HG03196 (cell line): Measurements from ENCODE around the gene NUP160.
"Not testable (repeated sequence)": the region's sequence is repeated elsewhere in the genome, so short reads cannot be mapped to it uniquely, and the experiment has no call there.

ENCODE experiments used
- ATAC-seq: cut with Tn5 transposase; IDR thresholded peaks from one replicate; pipeline ENCODE4 v1.9.1; 2021; ENCODE audit not compliant: unreplicated experiment

The NUP160 gene

DNA sequence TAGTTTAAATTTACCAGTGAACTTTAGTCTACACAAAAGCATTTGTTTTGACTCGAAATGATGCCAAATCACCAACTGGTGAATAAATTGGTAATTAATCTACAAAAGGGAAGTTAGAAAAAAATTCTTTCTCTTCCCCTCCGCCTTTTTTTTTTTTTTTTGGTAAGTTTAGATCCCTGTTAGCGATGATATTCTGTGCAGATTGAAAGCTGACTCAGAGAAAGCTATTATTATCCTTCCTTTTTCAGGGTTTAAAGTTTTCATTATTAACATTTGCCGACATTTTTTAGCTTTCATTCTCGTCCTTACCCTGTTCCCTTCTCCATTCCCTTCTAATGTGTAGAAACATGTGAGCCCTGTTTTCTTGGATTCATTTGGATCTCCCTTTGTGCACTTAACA, 16.8 kb upstream of the NUP160 start:
- ATAC-seq = no peak

DNA sequence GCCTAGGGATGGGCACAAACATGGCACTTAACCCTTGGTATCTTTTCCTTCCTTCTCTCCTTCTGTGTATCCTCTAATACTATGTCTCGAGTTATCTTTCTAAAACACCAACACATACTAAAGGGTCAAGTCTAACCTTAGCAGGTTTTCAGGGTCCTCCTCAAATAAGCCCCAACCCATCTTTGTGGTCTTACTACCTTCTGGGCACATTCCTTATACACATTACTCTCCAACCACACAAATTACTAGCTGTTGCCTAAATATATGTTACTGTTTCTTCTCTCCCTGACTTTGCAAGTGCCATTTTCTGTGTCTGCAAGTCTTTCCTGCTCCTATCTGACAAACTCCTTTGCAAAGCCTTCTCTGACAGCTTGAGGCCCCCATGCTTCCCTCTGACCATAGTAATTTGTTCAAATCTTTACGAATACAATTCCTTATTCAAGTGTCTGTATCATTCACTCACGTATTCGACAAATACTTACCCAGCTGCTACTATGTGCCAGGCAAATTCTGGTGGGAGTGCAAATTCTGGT, 15.8 kb upstream of the NUP160 start:
- no peak for ATAC-seq

DNA sequence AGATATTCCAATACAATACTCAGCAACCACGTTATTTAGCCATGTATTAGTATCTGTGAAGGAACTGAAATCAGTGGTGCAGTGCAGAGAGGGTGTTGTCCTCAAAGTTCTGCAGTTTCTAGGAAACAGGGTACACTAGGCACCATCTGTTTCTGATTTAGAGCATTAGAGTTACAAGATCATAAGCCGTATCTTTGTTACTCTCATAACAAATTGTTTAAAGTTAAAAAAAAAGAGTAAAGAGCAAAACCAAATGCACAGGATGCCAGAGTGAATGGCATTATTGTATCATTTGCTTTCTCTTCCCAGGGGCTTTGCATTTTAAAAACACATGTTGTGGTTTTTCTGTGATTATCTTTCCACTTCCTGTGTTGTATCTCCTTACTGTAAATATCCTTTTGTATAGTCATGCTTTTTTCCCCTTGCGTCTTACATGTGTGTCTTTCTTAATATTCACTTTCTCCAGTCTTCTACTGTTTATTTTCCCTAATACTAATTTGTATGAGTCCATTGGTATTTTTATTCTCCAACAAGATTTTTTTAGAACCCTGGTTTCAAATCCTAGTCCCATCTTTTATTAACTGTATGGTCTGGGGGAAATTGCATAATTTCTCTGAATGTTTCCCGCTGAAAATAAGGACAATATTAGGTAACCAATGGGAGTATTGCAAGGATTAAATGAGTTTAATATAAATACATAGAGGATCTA, 15.2 kb upstream of the NUP160 start:
- ATAC-seq = peak; percentile 70

DNA sequence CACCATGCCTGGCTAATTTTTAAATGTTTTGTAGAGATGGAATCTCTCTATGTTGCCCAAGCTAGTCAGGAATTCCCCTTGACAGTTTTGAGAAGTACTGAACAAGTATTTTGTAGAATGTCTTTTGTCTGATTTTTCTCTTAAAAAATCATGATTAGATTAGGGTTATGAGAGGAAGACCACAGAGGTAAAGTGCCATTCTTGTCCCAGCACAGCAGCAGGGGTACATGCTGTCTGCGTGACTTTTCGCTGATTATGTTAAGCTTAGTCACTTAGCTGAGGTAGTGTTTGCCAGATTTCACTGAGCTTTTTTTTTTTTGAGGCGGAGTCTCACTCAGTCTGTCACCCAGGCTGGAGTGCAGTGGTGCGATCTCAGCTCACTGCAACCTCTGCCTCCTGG, 13.6 kb upstream of the NUP160 start:
- ATAC-seq = no peak

DNA sequence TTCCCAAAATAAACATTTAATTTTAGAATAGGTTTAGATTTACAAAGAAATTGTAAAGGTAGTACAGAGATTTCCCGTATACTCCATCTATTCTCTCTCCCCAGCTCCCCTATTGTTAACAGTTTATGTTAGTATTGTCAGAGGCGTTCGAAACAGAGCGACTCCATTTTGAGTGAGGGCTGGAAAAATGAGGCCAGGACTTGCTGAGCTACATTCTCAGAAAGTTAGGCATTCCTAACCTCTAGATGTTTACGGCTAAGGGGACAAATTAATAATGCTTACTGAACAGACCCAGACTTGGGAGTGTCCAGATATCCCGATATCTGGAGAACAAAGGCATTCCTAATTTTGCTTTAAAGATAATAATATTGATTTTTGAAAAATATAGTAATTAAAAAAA, 12.4 kb upstream of the NUP160 start:
- no peak for ATAC-seq

DNA sequence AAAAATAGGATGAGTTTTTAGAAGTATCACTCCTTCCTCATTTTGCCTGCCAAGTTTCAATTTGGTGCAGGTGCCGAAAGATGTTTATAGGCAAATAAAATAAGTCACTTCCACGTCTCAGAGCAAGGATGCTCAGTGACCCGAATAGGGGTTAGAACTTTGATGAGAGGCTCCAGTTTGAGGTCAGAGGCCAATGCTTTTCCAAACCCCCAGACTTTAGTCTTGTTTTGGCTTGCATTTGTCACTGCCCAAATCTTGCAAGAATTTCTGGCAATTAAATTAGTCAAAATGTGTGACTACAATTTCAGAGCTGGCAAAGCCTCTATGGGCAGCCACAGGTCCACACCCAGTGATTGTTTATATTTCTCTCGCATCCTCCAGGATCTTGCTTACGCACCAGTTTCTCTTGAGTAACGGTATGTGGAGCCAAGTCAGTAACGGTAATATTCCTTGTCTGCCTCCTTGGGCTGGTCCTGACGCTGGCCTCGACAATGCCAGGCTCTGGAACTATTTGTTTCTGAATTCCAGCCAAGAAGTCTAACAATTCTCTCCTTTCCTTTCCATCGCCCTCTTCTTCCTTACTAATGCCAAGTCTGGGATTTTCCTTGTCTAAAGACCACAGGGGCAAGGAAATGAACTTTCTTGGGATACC, 9.9 kb upstream of the NUP160 start:
- ATAC-seq = no peak

DNA sequence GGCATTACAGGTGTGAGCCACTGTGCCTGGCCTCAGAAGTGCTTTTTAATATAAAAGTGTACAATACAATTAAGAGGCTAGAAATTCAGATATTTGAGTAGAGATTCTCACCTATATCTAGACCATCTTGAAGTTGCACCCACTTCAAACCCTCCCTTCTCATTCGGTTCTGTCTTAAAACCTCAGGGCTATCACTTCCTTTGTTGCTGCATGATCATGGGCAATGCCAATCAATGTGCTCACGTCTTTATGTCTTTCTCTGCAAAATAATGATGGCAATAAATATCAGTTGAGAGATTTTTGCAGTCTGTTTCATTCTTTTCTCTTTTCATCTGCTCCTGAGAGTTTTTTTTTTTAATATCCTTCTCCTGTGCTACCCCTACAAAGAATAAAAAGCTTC, 9.3 kb upstream of the NUP160 start:
- ATAC-seq = no peak

DNA sequence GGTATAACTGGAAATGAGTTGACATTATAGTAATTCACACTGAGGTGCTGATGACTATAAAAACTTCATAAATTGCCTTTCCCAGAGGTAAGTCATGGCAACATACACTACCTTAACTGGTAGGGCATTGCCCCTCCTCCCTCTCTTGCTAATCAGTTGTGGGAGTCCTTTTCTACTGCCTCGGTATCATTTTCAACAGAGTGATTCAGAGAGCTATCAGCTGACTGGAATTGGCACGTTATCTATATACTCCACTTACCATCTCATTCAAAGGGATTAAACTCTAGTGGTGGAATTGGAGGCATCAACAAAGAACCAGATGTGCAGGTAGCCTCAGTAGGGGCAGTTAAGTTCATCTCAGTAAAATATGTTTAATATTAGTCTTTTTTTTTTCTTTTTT, 8.0 kb upstream of the NUP160 start:
- ATAC-seq = no peak

DNA sequence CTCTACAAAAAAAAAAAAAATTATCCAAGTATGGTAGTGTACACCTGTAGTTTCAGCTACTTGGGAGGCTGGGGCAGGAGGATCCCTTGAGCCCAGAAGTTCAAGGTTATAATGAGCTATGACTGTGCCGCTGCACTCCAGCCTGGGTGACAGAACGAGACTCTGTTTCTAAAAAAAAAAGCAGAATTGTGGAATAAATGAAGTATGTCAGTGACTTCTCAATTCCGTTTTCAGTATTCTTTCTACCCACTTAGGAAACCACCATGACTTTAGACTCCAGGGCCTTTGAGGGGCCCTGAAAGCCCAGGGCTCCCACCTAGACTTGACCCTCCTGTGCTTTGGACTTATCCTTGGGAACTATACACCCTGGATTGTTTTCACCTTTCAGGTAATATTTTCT, 6.5 kb upstream of the NUP160 start:
- peak; percentile 34 for ATAC-seq

DNA sequence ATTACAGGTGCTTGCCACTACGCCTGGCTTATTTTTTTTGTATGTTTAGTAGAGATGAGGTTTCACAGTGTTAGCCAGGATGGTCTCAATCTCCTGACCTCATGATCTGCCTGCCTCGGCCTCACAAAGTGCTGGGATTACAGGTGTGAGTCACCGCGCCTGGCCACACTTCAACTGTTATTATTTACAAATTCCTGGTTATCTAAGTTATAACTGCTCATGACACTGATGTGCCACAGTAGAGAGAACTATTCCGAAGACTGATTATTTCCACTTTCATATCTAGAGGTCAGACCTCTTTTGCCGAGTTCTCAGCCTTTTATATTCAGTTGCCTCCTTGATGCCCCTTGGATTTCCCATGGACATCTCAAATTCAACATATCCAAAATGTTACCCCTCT, 3.9 kb upstream of the NUP160 start:
- no peak for ATAC-seq

DNA sequence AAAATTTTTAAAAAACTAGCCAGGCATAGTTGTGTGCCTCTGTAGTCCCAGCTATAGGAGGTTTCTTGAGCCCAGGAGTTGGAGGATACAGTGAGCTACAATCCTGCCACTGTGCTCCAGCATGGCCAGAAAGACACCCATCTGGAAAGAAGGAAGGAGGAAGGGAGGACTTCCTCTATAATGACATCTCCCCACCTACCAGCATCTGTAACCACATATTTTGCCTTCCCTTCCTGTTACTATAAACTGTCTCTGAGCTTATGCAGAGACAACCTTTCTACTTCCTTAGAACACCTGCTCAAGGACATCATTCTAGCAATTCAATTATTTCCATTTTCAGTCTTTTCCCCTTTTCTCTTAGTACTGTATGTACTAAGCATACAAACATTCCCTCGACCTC, 2.2 kb upstream of the NUP160 start:
- ATAC-seq = peak; percentile 38

DNA sequence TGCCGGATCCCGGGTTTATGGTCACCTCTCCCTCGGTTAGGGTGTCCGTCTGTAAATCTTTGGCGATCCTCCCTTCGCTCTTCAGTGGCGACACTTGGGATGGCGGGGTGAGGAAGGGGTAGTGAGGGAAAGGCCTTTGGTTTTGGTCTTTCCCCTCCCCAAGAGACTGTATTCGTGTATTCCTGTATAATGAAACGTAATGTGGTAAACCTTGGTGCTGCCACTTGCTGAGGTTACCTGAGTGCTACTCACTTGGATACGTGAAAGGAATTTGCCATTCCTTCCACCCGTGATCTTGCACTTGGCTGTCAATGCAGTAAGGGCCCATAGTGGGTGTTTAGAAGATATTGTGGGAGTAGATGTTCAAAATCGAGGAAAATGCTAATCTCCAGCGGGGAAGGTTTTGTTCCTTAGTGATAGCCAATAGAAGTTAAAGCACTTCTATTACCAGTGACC, 578 bp upstream of the NUP160 start:
- no peak for ATAC-seq

DNA sequence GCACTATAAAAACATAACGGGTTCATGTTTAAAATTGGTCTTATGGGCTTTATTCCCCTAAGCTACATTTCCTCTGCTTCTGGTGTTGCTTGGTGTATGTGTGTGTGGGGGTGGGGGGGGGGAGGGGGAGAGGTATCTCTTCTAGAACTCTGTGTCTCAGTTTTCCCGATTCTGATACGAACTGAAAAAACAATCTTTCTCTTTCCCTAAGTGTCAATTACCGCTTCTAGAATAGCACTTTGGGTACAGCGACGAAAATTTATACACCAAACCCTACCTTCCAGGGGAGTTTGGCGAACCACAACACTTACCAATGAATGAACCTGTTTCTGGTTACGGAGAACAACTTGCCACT, 636 bp downstream of the NUP160 start:
- no peak for ATAC-seq

DNA sequence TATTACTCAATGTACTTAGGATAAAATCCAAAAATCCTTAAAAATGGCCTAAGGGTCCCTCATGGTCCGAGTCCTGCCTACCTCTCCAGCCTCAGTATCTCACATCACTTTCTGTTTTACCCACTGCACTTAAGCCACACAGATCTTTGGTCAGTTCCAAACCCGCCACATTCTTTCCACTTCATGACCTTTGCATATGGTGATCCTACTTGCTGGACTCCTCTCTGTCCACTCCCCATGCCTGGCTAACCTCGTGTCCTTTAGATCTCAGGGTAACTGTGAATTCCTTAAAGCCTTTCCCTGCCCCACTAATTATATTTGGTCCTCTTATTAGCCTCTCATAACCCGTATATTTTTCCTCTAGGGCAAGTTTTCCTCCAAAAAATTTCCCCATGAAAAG, 1.2 kb downstream of the NUP160 start:
- ATAC-seq = no peak

DNA sequence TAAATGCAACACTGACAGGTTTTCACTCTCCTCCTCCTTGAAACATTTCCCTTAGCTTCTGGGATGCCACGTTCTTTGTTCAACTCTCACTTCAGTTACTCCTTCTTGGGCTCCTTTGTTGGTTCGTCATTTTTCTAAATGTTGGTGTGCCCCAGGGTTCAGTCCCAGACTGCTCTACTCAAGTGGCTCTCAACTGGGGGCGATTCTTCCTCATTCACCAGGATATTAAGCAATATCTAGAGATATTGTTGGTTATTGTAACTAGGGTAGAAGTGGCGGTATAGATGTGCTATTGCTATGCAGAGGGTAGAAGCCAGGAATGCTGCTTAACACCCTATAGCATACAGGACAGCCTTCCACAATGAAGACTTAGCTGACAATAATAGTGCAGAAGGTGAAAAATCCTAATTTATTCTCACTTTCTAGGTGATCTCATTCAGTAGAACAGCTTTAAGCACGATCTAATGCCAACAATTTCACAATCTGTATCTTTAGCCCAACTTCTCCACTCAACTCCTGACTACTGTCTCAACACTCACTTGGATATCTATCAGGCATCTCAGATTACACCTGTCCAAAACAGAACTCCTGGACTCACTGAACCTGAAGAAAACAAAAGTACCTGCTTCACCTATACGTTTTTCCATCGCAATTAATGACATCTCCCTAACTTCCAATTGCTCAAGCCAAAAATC, 4.6 kb downstream of the NUP160 start:
- ATAC-seq = no peak

DNA sequence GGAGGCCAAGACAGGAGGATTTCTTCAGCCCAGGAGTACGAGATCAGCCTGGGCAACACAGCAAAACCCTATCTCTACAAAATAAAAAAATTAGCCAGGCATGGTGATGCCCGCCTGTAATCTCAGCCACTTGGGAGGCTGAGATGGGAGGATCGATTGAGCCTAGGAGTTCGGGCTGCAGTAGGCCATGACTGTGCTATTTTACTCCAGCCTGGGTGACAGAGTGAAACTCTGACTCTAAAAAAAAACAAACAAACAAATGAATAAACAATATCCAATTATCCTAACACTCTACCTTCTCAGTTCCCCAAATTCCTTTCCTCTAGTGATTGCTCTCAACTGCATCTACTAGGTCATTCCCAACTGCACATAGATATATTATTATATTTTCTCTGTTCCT, 5.4 kb downstream of the NUP160 start:
- ATAC-seq = no peak

DNA sequence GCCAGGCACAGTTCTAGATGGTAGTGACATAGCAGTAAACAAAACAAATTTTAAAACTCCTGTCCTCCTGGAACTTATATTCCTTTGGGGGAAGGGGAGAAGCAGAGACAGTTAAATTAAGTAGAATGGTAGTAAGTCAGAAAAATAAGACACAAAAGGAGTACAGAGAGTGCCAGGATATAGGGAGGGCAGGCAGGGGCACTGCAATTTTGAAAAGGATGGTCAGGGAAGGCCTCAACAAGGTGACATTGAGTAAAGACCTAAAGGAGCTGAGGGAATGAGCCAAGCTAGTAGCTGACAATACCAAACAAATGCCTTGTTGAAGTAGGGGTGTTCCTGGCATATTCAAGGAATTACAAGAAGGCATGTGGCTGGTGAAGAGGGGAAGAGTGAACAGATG, 10.2 kb downstream of the NUP160 start:
- no peak for ATAC-seq

DNA sequence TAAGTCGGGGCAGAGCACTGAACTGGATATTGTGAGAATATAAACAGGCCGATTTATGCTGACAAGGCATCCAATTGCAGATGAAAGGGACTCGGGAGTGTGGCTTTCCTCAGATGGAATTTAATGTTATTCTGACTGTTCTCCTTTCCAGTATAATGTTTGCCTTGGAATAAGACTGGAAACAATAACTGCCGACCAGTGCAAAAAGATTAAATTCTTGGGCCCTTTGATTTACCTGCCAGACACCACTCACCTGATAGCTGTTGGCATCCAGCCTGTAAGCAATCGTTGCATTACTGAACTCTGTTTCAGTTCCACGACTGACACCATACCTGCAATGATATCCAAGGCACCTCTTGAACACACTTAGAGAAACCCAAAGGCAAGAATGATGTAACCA, 10.9 kb downstream of the NUP160 start:
- ATAC-seq = no peak

DNA sequence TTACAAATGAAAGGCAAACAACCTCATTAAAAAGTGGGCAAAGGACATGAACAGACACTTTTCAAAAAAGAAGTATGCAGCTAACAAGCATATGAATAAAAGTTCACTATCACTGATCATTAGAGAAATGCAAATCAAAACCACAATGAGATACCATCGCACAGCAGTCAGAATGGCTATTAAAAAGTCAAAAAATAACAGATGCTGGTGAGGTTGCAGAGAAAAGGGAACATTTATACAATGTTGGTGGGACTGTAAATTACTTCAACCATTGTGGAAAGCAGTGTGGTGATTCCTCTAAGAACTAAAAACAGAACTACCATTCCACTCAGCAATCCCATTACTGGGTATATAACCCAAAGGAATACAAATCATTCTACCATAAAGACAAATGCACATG, 18.1 kb downstream of the NUP160 start:
- not testable (repeated sequence) for ATAC-seq

DNA sequence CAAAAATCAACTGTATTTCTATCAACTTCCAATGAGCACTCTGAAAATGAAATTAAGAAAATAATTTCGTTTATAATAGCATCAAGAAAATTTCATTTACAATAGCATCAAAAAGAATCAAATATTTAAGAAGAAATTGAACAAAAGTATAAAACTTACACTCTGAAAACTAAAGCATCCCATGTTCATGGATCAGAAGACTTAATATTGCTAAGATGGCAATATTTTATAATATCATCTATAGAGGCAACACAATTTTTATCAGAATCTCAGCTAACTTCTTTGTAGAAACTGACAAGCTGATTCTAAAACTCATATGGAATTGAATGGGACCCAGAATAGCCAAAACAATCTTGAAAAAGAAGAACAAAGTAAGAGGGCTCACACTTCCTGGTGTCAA, 19.9 kb downstream of the NUP160 start:
- no peak for ATAC-seq

DNA sequence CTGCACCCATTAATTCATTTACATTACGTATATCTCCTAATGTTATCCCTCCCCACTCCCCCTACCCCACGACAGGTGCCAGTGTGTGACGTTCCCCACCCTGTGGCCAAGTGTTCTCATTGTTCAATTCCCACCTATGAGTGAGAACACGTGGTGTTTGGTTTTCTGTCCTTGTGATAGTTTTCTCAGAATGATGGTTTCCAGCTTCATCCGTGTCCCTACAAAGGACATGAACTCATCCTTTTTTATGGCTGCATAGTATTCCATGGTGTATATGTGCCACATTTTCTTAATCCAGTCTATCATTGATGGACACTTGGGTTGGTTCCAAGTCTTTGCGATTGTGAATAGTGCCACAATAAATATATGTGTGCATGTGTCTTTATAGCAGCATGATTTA, 25.5 kb downstream of the NUP160 start:
- ATAC-seq = not testable (repeated sequence)

DNA sequence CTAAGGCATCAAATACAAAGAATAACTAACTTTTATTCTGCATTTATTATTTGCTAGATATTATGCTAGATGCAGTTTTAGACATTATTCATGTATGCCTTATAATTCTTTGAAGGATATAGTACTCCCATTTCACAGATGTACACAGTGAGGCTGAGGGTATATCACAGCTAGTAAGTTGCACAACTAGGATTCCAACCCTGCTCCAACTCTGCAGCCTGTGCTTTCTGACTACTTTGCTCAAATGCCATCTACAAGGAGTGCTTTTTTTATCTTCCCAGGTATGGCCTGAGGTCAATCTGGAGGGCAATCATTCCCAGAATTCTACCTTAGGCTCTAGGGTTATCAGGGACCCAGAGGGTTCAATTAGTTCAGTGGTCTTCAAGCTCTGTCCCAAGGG, 28.4 kb downstream of the NUP160 start:
- ATAC-seq = no peak
